GM13976 (cell line): ENCODE results near the gene HPN.

Experiments
- DNase-seq: peaks from one replicate; pipeline ENCODE4 v3.0.0; 2012; ENCODE audit warnings: low spot score
- in situ Hi-C: fragments of 300-500 bp; cut with MboI; formaldehyde crosslinking; loops from one replicate; pipeline ENCODE4 v1.12.0; 2022; ENCODE audit warnings: low sequenced_read_pairs, mixed read lengths, inconsistent platforms; ENCODE audit not compliant: unreplicated experiment
- TF ChIP-seq, protein P1 (sequence below): IDR thresholded peaks from 2 replicates; pipeline ENCODE4 v1.5.1; 2012; ENCODE audit warnings: borderline replicate concordance, mild to moderate bottlenecking; ENCODE audit not compliant: insufficient read depth; ENCODE audit errors: extremely low read depth, missing control alignments, control extremely low read depth

HPN gene

GRCh38 chr19:35040826-35041547 is 534 bp upstream of the HPN start:
- TF ChIP-seq, protein P1, sequence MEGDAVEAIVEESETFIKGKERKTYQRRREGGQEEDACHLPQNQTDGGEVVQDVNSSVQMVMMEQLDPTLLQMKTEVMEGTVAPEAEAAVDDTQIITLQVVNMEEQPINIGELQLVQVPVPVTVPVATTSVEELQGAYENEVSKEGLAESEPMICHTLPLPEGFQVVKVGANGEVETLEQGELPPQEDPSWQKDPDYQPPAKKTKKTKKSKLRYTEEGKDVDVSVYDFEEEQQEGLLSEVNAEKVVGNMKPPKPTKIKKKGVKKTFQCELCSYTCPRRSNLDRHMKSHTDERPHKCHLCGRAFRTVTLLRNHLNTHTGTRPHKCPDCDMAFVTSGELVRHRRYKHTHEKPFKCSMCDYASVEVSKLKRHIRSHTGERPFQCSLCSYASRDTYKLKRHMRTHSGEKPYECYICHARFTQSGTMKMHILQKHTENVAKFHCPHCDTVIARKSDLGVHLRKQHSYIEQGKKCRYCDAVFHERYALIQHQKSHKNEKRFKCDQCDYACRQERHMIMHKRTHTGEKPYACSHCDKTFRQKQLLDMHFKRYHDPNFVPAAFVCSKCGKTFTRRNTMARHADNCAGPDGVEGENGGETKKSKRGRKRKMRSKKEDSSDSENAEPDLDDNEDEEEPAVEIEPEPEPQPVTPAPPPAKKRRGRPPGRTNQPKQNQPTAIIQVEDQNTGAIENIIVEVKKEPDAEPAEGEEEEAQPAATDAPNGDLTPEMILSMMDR = no peak
- in situ Hi-C loops = no loop called here
- DNase-seq = no peak

DNA sequence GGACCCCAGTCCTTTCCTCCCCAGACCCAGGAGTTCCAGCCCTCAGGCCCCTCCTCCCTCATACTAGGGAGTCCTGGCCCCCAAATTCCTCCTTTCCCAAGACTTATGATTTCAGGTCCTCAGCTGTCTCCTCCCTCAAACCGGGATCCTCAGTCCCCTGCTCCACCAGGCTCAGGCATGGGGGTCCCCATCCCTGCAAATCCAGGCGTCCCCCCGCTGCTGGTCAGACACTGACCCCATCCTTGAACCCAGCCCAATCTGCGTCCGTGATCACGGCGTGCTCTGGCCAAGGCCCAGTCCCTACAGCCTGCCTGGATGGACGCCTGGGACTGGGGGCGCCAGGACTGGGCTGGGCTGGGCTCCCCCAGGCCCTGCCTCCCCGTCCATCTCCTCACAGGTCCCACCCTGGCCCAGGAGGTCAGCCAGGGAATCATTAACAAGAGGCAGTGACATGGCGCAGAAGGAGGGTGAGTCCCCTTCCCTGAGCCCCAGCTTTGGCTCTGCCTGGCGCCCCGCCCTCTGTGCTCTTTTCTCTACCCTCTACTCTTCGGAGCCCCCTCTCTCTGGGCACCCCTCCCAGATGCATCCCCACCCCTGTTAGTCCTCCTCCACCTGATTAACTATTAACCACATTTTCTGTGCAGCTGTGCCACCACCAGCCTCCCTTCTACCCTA is 672 bp downstream of the HPN start:
- DNase-seq = no peak
- in situ Hi-C loops = no loop called here
- TF ChIP-seq, protein P1 = no peak

DNA sequence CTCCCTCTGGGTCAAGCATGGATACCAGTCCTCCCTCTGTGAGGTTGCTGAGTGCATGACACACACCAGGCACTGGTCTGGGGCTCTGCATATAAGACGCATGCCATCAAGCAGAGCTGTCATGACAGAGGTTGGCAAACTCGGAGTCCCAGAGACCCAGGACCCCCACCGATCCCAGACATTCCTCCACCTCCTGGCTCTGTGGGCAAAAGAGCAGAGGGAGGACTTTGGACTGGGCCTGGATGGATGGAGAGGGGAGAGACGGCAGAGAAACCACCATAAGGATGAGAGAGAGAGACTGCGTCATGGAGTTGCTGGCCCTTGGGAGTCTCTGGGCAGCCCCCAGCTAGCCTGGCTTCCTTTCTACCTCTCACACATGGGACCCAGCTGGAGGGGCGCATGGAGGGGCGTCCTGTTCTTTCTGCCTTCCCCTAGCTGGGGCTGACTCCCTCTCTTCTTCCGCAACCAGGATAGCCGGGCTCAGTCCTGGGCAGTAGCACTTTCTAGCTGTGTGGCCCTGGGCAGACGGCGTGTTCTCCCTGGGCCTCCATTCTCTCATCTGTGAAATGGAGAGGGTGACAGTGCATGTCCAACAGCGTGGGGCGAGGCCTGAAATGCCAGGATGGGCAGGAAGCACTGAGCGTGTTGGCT is 1.6 kb downstream of the HPN start:
- in situ Hi-C loops = no loop called here
- no peak for DNase-seq
- TF ChIP-seq, protein P1 = no peak

DNA sequence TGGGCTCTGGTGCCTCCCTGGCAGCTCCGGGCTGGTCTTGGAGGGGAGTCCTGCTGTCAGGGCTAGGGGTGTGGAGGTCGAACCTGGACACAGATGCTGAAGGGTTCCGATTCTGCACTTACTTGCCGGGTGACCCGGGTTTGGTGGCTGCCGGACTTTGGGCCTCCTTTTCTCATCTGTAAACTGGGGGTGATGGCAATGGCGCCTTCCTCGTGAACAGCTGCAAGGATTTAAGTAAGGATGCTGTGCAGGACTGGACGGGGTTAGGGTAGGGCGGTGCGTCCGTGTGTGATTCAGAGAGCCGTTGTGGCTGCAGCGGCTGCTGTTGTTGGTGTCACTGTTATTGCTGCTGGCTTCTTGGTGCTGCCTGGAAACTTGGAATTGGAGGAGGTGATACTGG is 2.4 kb downstream of the HPN start:
- TF ChIP-seq, protein P1 = no peak
- DNase-seq = no peak
- in situ Hi-C loops = no loop called here

- DNase-seq = peak; percentile 79
- in situ Hi-C loops = no loop called here
- TF ChIP-seq, protein P1 = peak; percentile 88
Observed at GRCh38 chr19:35044317-35045117, 3.0 kb downstream of the HPN start.

GRCh38 chr19:35045667-35046300 is 4.3 kb downstream of the HPN start:
- in situ Hi-C loops = no loop called here
- peak; percentile 82 for DNase-seq
- TF ChIP-seq, protein P1 = no peak
